ENCODE data around the gene RALGAPB. TPM values are rescaled to one million over a fixed set of nuclear protein-coding genes. Genes with fewer than 3 reads are reported as not detected.
"Not testable (repeated sequence)": the region's sequence is repeated elsewhere in the genome, so short reads cannot be mapped to it uniquely, and the experiment has no call there.

The RALGAPB gene
- total RNA-seq, 1 donor from 2014 or later: 20.8 TPM

- no peak overlapping the region for H3K4me3 ChIP-seq (ENCODE audit: low read depth, low read length)
- TF ChIP-seq CTCF (IDR thresholded peaks at IDR 0.05; ENCODE audit: insufficient read depth, low read length, severe bottlenecking): no peak
- H3K27me3 ChIP-seq (ENCODE audit: control insufficient read depth, insufficient read depth, low read length): no peaks in the 10 kb centered on the region
- DNase-seq (ENCODE audit: low read depth): no peak
- no peaks in the 10 kb centered on the region for H3K36me3 ChIP-seq (ENCODE audit: control insufficient read depth, insufficient read depth, low read length)
- FAIRE-seq: no peak
Observed at GRCh38 chr20:38458314-38458713, 14.3 kb upstream of the RALGAPB start.

GRCh38 chr20:38460040-38460623 lies 12.5 kb upstream of the RALGAPB start:
- no peak for FAIRE-seq
- Histone ChIP-seq H3K27me3 (ENCODE audit: control insufficient read depth, insufficient read depth, low read length) (no peaks in the 10 kb centered on the region), H3K4me3 (ENCODE audit: low read depth, low read length) (no peak overlapping the region), H3K36me3 (ENCODE audit: control insufficient read depth, insufficient read depth, low read length) (no peaks in the 10 kb centered on the region)
- TF ChIP-seq CTCF (IDR thresholded peaks at IDR 0.05; ENCODE audit: insufficient read depth, low read length, severe bottlenecking): no peak
- peak; percentile 91 for DNase-seq (ENCODE audit: low read depth)

- not testable (repeated sequence) for H3K27me3 ChIP-seq (ENCODE audit: control insufficient read depth, insufficient read depth, low read length); FAIRE-seq; DNase-seq (ENCODE audit: low read depth); H3K4me3 ChIP-seq (ENCODE audit: low read depth, low read length); H3K36me3 ChIP-seq (ENCODE audit: control insufficient read depth, insufficient read depth, low read length)
Observed at GRCh38 chr20:38460631-38461030, 12.0 kb upstream of the RALGAPB start.

- DNase-seq (ENCODE audit: low read depth); H3K4me3 ChIP-seq (ENCODE audit: low read depth, low read length); H3K36me3 ChIP-seq (ENCODE audit: control insufficient read depth, insufficient read depth, low read length); H3K27me3 ChIP-seq (ENCODE audit: control insufficient read depth, insufficient read depth, low read length); FAIRE-seq: not testable (repeated sequence)
Observed at GRCh38 chr20:38461167-38461566, 11.5 kb upstream of the RALGAPB start.

- not testable (repeated sequence) for H3K36me3 ChIP-seq (ENCODE audit: control insufficient read depth, insufficient read depth, low read length); H3K4me3 ChIP-seq (ENCODE audit: low read depth, low read length); H3K27me3 ChIP-seq (ENCODE audit: control insufficient read depth, insufficient read depth, low read length); FAIRE-seq; DNase-seq (ENCODE audit: low read depth)
Observed at GRCh38 chr20:38461569-38461968, 11.1 kb upstream of the RALGAPB start.

- DNase-seq (ENCODE audit: low read depth): no peak
- FAIRE-seq: no peak
Observed at GRCh38 chr20:38466171-38466570, 6.5 kb upstream of the RALGAPB start.

GRCh38 chr20:38466983-38467382 lies 5.7 kb upstream of the RALGAPB start:
- DNase-seq (ENCODE audit: low read depth) (no peak), FAIRE-seq (no peak)
- H3K4me3 ChIP-seq (ENCODE audit: low read depth, low read length): no peak overlapping the region
- TF ChIP-seq CTCF (IDR thresholded peaks at IDR 0.05; ENCODE audit: insufficient read depth, low read length, severe bottlenecking): no peak
- no peaks in the 10 kb centered on the region for H3K27me3 ChIP-seq (ENCODE audit: control insufficient read depth, insufficient read depth, low read length)
- H3K36me3 ChIP-seq (ENCODE audit: control insufficient read depth, insufficient read depth, low read length): no peaks in the 10 kb centered on the region

More at GRCh38 chr20:38466171-38466570, 6.5 kb upstream of the RALGAPB start:
- no peaks in the 10 kb centered on the region for H3K36me3 ChIP-seq (ENCODE audit: control insufficient read depth, insufficient read depth, low read length)
- no peak for TF ChIP-seq CTCF (IDR thresholded peaks at IDR 0.05; ENCODE audit: insufficient read depth, low read length, severe bottlenecking)
- H3K4me3 ChIP-seq (ENCODE audit: low read depth, low read length): no peak overlapping the region
- H3K27me3 ChIP-seq (ENCODE audit: control insufficient read depth, insufficient read depth, low read length): no peaks in the 10 kb centered on the region

All from bronchial epithelial cell (primary cell).